ENCODE measurements around the gene NAA10.

The NAA10 gene

DNA sequence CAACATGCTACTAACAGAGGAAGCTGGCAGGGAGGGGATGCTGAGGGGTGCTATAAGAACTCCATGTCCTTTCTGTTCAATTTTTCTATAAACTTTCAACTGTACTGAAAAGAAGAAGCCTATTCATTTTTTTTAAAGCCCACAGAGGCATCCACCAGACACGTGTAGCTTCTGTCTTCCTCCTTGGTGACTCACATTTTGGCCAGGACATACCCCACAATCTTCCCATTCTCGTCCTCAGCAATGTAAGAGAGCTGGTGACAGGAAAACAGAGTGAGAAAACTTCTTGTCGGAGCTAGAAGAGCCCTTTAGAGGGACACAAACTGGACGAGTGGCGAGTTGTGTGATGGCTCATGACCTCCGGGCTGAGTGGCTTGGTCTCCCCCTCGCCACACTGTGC lies 1.1 kb downstream of the NAA10 start:
- H3K36me3 ChIP-seq = peaks cover 25 to 42% (median 38%) of the 10 kb centered on the region in 11 experiments; a peak in 21 of 22 replicates
- peaks cover 38 to 62% (median 51%) of the 10 kb centered on the region in 10 experiments for H3K4me1 ChIP-seq
- H3K27me3 ChIP-seq = peaks cover 79 to 91% (median 86%) of the 10 kb centered on the region in 11 experiments
- H3K9ac ChIP-seq = peak overlapping the region; percentile 79 to 92 (median 85)
- H3K27ac ChIP-seq = peak overlapping the region in 10 of 11 experiments; percentile 65 to 89 (median 82); a peak in 20 of 22 replicates
- no peak for TF ChIP-seq Cebpa-rat (IDR thresholded peaks at IDR 0.05)
- H3K4me3 ChIP-seq = peak overlapping the region; percentile 66 to 87 (median 78)
- peak overlapping the region; percentile 81 to 96 (median 87) for H3K4me2 ChIP-seq
- peaks cover 60 to 93% (median 76%) of the 10 kb centered on the region in 11 experiments for H4K20me1 ChIP-seq
- 0 out of 22 replicates have a peak, but pooled peaks cover 0 to 4% (median 0%) of the 10 kb centered on the region in 11 experiments for H3K9me3 ChIP-seq (replicated peaks in 1 of 11)

DNA sequence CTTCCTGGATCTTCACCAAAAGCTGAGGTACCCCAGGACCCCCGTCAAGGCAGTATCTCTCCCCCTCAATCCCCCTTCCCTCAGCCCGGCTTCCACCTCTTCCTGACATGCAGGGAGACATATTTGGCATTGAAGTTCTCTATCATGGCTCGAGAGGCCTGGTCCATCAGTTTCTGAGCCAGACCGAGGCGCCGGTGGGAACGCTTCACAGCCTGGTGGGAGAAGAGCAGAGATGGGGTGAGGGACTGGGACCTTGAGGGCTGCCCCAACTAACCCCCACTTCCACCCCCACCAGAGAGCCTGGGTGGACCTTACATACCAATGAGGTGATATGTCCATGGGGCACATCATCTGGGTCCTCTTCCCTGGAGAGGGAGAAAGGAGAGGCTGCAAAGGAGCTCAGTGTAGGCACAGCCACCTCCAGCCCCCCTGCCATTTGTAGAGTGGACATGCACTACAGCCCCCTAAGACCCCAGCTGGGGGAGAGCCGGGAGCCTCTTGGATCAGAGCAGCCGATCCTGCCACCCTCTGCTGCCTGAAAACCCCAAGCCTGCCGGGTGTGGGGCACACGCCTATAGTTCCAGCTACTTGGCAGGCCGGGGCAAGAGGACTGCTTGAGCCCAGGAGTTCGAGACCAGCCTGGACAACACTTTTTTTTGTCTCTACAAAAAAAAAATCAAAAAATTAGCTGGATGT lies 2.5 kb downstream of the NAA10 start:
- peak overlapping the region in 7 of 11 experiments; percentile 50 to 96 (median 87); a peak in 8 of 22 replicates for H3K4me2 ChIP-seq
- H3K27me3 ChIP-seq = peaks cover 66 to 81% (median 76%) of the 10 kb centered on the region in 11 experiments
- peaks cover 25 to 42% (median 38%) of the 10 kb centered on the region in 11 experiments; a peak in 21 of 22 replicates for H3K36me3 ChIP-seq
- TF ChIP-seq Cebpa-rat (IDR thresholded peaks at IDR 0.05) = no peak
- peak overlapping the region in 4 of 11 experiments; percentile 4 to 100 (median 10); a peak in 5 of 22 replicates for H3K27ac ChIP-seq
- H4K20me1 ChIP-seq = peaks cover 68 to 91% (median 82%) of the 10 kb centered on the region in 11 experiments
- peaks cover 0 to 4% (median 0%) of the 10 kb centered on the region in 11 experiments; a peak in 1 of 22 replicates for H3K9me3 ChIP-seq (replicated peaks in 1 of 11)
- peak overlapping the region in 8 of 11 experiments; percentile 6 to 64 (median 33); a peak in 10 of 22 replicates for H3K9ac ChIP-seq
- peaks cover 45 to 71% (median 58%) of the 10 kb centered on the region in 10 experiments for H3K4me1 ChIP-seq
- no peak overlapping the region for H3K4me3 ChIP-seq

DNA sequence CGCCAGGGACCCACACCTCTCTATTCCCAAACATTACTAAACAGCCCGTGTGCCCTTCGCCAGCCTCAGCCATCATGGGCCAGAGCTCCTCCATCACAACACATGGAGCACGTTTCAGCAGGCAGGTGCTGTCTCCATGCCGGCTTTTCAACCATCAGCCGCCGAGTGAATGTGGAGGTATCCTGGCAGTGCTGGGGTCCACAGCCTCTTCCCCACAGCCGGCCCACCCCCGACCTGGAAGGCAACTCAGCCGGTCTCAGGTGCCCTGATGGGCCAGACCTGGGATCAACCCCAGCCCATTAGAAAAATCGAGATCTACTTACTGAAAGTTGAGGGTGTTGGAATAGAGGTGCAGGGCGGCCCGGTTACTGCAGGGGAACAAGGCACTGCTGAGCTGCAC lies 3.1 kb downstream of the NAA10 start:
- peak overlapping the region in 8 of 11 experiments; percentile 0 to 96 (median 32); a peak in 6 of 22 replicates for H3K4me2 ChIP-seq
- H3K4me1 ChIP-seq = peaks cover 49 to 77% (median 64%) of the 10 kb centered on the region in 10 experiments
- H3K9me3 ChIP-seq (replicated peaks in 1 of 11) = peaks cover 0 to 9% (median 0%) of the 10 kb centered on the region in 11 experiments; a peak in 1 of 22 replicates
- no peak overlapping the region for H3K4me3 ChIP-seq
- H3K27me3 ChIP-seq = peaks cover 60 to 81% (median 70%) of the 10 kb centered on the region in 11 experiments
- H3K27ac ChIP-seq = peak overlapping the region in 6 of 11 experiments; percentile 4 to 100 (median 46); a peak in 5 of 22 replicates
- peaks cover 74 to 93% (median 86%) of the 10 kb centered on the region in 11 experiments for H4K20me1 ChIP-seq
- no peak for TF ChIP-seq Cebpa-rat (IDR thresholded peaks at IDR 0.05)
- peaks cover 25 to 42% (median 38%) of the 10 kb centered on the region in 11 experiments; a peak in 21 of 22 replicates for H3K36me3 ChIP-seq
- peak overlapping the region in 8 of 11 experiments; percentile 32 to 99 (median 56); a peak in 9 of 22 replicates for H3K9ac ChIP-seq

DNA sequence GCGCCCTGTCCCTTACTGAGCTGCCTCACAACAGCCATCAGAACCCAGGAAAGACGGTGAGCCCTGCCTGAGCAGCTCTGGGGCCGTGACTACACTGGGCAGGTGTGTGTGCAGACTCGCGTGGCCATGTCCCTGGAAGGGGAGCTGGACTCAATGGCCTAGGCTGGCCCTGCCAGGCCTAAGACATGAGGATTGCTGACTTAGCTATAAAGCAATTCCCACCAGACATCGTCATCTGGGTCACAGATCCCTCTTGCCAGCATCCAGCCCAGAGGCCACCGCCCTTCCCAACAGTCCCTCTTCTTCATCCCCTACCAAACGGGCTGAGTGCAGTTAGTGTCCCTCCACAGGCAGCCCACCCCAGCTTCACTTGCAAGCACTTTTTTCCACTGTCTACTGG lies 3.7 kb downstream of the NAA10 start:
- Histone ChIP-seq H3K4me2 (peak overlapping the region in 8 of 11 experiments; percentile 0 to 96 (median 32); a peak in 7 of 22 replicates), H3K27ac (peak overlapping the region in 7 of 11 experiments; percentile 10 to 100 (median 97); a peak in 8 of 22 replicates), H3K4me1 (peaks cover 54 to 82% (median 70%) of the 10 kb centered on the region in 10 experiments), H3K36me3 (peaks cover 25 to 42% (median 38%) of the 10 kb centered on the region in 11 experiments; a peak in 21 of 22 replicates), H3K9me3 (replicated peaks in 1 of 11) (peaks cover 0 to 13% (median 0%) of the 10 kb centered on the region in 11 experiments; a peak in 3 of 22 replicates), H3K27me3 (peaks cover 57 to 79% (median 64%) of the 10 kb centered on the region in 11 experiments), H4K20me1 (peaks cover 80 to 93% (median 88%) of the 10 kb centered on the region in 11 experiments), H3K4me3 (no peak overlapping the region), H3K9ac (peak overlapping the region in 9 of 11 experiments; percentile 32 to 99 (median 63); a peak in 10 of 22 replicates)
- no peak for TF ChIP-seq Cebpa-rat (IDR thresholded peaks at IDR 0.05)

DNA sequence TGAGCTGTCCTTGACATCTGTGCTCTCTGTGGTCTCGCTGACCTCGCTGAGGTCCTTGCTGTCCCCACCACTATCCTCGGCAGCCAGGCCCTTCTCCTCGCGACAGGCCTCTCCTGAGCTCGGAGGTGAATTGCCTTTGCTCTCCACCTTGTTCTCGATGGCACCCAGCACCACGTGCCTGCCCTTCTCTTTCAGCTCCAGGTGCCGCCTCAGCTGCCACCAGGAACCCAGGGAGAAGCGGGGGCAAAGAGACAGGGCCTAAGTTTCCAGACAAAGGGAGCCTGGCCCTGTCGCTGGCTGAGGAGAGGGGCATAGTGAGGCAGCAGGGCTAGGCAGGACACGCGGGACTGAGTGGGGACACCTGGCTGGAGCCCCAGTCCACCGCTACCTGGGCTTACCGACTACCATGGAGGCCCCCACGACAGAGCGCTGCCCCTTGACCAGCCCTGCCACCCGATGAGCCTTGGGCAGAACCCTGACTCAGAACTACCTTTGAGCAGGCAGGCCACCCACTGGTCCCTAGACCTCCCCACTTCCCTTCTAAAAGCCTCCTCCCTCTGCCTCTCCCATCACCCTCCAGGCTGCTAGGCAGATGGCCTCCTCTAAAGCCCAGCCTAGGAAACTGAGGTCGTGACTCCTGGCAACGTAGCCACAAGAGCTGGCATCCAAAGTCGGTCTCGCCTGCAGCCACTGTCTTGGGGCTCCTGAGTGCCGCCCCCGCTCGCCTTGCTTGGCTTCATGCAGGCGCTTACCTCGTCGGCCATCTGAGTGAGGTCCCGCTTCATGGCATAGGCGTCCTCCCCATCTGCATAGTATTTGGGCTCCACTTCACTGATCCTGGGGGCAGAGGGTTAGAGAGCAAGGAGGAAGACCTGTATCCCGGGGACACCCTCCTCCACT lies 4.6 kb downstream of the NAA10 start:
- Histone ChIP-seq H3K4me3 (no peak overlapping the region), H4K20me1 (peaks cover 80 to 93% (median 91%) of the 10 kb centered on the region in 11 experiments), H3K27me3 (peaks cover 58 to 79% (median 64%) of the 10 kb centered on the region in 11 experiments), H3K27ac (peak overlapping the region in 10 of 11 experiments; percentile 10 to 100 (median 96); a peak in 17 of 22 replicates), H3K4me1 (peaks cover 55 to 82% (median 72%) of the 10 kb centered on the region in 10 experiments), H3K4me2 (peak overlapping the region; percentile 79 to 99 (median 92)), H3K9me3 (replicated peaks in 1 of 11) (peaks cover 0 to 21% (median 0%) of the 10 kb centered on the region in 11 experiments; a peak in 3 of 22 replicates), H3K9ac (peak overlapping the region; percentile 9 to 99 (median 60); a peak in 17 of 22 replicates), H3K36me3 (peaks cover 25 to 42% (median 38%) of the 10 kb centered on the region in 11 experiments; a peak in 21 of 22 replicates)
- TF ChIP-seq Cebpa-rat (IDR thresholded peaks at IDR 0.05) = no peak

DNA sequence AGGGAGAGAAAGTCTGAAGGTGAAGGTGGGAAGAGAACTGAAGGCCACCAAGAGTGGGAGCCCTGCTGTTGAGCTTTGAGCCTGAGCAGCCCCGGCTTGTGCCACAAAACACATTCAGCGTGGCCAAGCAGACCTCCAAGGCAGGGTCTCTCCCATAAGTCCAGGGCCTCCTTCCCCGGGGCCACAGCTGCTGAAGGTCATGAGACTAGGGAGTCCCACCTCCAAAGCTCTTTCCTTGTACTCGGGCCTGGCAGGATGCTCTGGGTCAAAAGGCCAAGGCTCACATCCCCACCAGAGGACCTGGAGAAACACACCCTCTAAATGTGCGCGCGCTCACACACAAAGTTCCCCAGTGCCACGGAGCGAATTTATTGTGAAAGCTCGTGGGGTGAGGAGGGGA lies 5.3 kb downstream of the NAA10 start:
- Histone ChIP-seq H3K9me3 (replicated peaks in 1 of 11) (peaks cover 0 to 23% (median 0%) of the 10 kb centered on the region in 11 experiments; a peak in 3 of 22 replicates), H3K27ac (peak overlapping the region in 10 of 11 experiments; percentile 35 to 100 (median 96); a peak in 19 of 22 replicates), H3K4me3 (peak overlapping the region in 8 of 10 experiments; percentile 33 to 75 (median 53); a peak in 7 of 20 replicates), H3K4me1 (peaks cover 62 to 89% (median 78%) of the 10 kb centered on the region in 10 experiments), H3K27me3 (peaks cover 63 to 84% (median 69%) of the 10 kb centered on the region in 11 experiments), H3K36me3 (peaks cover 25 to 42% (median 38%) of the 10 kb centered on the region in 11 experiments; a peak in 21 of 22 replicates), H3K4me2 (peak overlapping the region; percentile 79 to 99 (median 92)), H3K9ac (peak overlapping the region; percentile 8 to 99 (median 60); a peak in 16 of 22 replicates), H4K20me1 (peaks cover 80 to 97% (median 95%) of the 10 kb centered on the region in 11 experiments)
- TF ChIP-seq Cebpa-rat (IDR thresholded peaks at IDR 0.05) = no peak

DNA sequence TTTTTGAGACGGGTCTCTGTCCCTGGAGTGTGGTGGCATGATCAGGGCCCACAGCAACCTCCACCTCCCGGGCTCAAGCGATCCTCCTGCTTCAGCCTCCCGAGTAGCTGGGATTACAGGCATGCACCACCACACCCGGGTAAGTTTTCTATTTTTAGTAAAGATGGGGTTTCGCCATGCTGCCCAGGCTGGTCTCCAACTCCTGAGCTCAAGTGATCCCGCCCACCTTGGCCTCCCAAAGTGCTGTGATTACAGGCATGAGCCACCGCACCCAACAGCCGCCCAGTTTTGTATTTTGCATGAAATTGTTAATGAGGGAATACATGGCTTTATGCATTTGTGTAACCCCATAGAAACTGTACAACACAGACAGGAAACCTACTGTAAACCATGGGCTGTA lies 6.0 kb downstream of the NAA10 start:
- Histone ChIP-seq H3K36me3 (peaks cover 25 to 42% (median 38%) of the 10 kb centered on the region in 11 experiments; a peak in 21 of 22 replicates), H3K9me3 (replicated peaks in 1 of 11) (peaks cover 0 to 23% (median 0%) of the 10 kb centered on the region in 11 experiments; a peak in 3 of 22 replicates), H3K27me3 (peaks cover 63 to 84% (median 69%) of the 10 kb centered on the region in 11 experiments), H3K4me2 (peak overlapping the region; percentile 79 to 99 (median 92)), H3K27ac (peak overlapping the region in 10 of 11 experiments; percentile 35 to 100 (median 96); a peak in 20 of 22 replicates), H3K9ac (peak overlapping the region in 9 of 11 experiments; percentile 41 to 99 (median 63); a peak in 17 of 22 replicates), H3K4me3 (peak overlapping the region; percentile 33 to 75 (median 58); a peak in 19 of 20 replicates), H3K4me1 (peaks cover 66 to 93% (median 82%) of the 10 kb centered on the region in 10 experiments), H4K20me1 (peaks cover 81 to 97% (median 95%) of the 10 kb centered on the region in 11 experiments)
- no peak for TF ChIP-seq Cebpa-rat (IDR thresholded peaks at IDR 0.05)
